Parathyroid adenoma (tissue), 2 donors: ENCODE measurements around the gene PTPRM.

Experiments used
- H2AFZ ChIP-seq: fragments of 300-600 bp; sonication (generic); one replicate; pipeline ENCODE4 v1.7.0; 2017; ENCODE audit warnings: antibody characterized with exemption, mild to moderate bottlenecking
- H3K27ac ChIP-seq: fragments of 300-600 bp; sonication (generic); one replicate; pipeline ENCODE4 v1.7.0; 2017
- H3K27me3 ChIP-seq: fragments of 300-600 bp; sonication (generic); one replicate; pipeline ENCODE4 v1.7.0; 2017; ENCODE audit warnings: low read length; ENCODE audit not compliant: control insufficient read depth, insufficient read depth
- H3K36me3 ChIP-seq: fragments of 300-600 bp; sonication (generic); one replicate; pipeline ENCODE4 v1.7.0; 2017; ENCODE audit warnings: low read length; ENCODE audit not compliant: control insufficient read depth, insufficient read depth
- H3K4me1 ChIP-seq: fragments of 300-600 bp; sonication (generic); one replicate; pipeline ENCODE4 v1.7.0; 2017; ENCODE audit warnings: control low read depth
- H3K4me2 ChIP-seq: fragments of 300-600 bp; sonication (generic); one replicate; pipeline ENCODE4 v1.7.0; 2017; ENCODE audit warnings: low read length
- H3K4me3 ChIP-seq: fragments of 300-600 bp; sonication (generic); one replicate; pipeline ENCODE4 v1.7.0; 2017; ENCODE audit warnings: low read depth, low read length
- H3K79me2 ChIP-seq: fragments of 300-600 bp; sonication (generic); one replicate; pipeline ENCODE4 v1.7.0; 2017; ENCODE audit warnings: control low read depth
- H3K9ac ChIP-seq: fragments of 300-600 bp; sonication (generic); one replicate; pipeline ENCODE4 v1.7.0; 2017; ENCODE audit warnings: mild to moderate bottlenecking
- H3K9me3 ChIP-seq: fragments of 300-600 bp; sonication (generic); one replicate; pipeline ENCODE4 v1.7.0; 2017; ENCODE audit warnings: low read length; ENCODE audit not compliant: control insufficient read depth
- CTCF ChIP-seq: fragments of 300-600 bp; sonication (generic); IDR thresholded peaks from one replicate; pipeline ENCODE4 v1.7.0; 2017; ENCODE audit warnings: antibody characterized with exemption, mild to moderate bottlenecking
- donor health status: primary hyperparathyroidism.

PTPRM gene

GRCh38 chr18:8241731-8242130, 674.6 kb downstream of the PTPRM start:
- Histone ChIP-seq H3K4me3 (no peak overlapping the region), H3K36me3 (no peaks in the 10 kb centered on the region), H3K27me3 (no peaks in the 10 kb centered on the region), H3K79me2 (no peaks in the 10 kb centered on the region), H3K4me1 (no peaks in the 10 kb centered on the region), H3K27ac (no peak overlapping the region), H3K9ac (no peak overlapping the region), H3K4me2 (no peak overlapping the region), H2AFZ (no peak overlapping the region), H3K9me3 (no peaks in the 10 kb centered on the region)
- no peak for TF ChIP-seq CTCF

- no peak overlapping the region for H3K27ac ChIP-seq
- H3K4me3 ChIP-seq, result no peak overlapping the region
- no peaks in the 10 kb centered on the region for H3K4me1 ChIP-seq
- H3K4me2 ChIP-seq, result no peak overlapping the region
- H3K36me3 ChIP-seq, result no peaks in the 10 kb centered on the region
- no peak overlapping the region for H2AFZ ChIP-seq
- H3K27me3 ChIP-seq, result no peaks in the 10 kb centered on the region
- H3K79me2 ChIP-seq, result no peaks in the 10 kb centered on the region
- TF ChIP-seq CTCF, result no peak
- no peaks in the 10 kb centered on the region for H3K9me3 ChIP-seq
- H3K9ac ChIP-seq, result no peak overlapping the region
Measured at GRCh38 chr18:8242151-8242696, 675.1 kb downstream of the PTPRM start.

- Histone ChIP-seq H3K27me3 (no peaks in the 10 kb centered on the region), H3K79me2 (no peaks in the 10 kb centered on the region), H3K36me3 (no peaks in the 10 kb centered on the region), H3K27ac (no peak overlapping the region), H3K4me1 (no peaks in the 10 kb centered on the region), H3K9me3 (no peaks in the 10 kb centered on the region), H3K9ac (no peak overlapping the region), H3K4me2 (no peak overlapping the region), H3K4me3 (no peak overlapping the region), H2AFZ (no peak overlapping the region)
- no peak for TF ChIP-seq CTCF
Measured at GRCh38 chr18:8247700-8248099, 680.6 kb downstream of the PTPRM start.

DNA sequence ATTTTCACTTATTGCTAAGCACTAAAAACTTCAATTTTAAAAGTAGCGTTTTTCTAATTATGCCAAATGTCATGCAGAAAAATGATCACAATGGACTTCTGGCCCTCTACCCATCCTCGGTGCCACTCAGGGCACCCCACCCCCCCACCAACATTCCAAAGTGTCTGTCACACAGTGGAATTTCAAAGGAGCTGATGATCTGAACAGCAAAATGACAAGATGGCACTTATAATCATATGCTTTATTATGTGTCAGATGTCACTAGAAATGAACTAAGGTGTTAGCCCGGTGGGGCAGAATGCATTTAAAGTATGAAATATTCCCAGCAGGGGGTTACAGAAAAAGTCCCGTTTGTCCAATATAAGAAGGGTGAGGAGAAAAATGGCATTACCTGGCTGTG, 681.5 kb downstream of the PTPRM start:
- no peak overlapping the region for H3K4me3 ChIP-seq
- H3K9me3 ChIP-seq, result no peaks in the 10 kb centered on the region
- no peak overlapping the region for H3K27ac ChIP-seq
- H3K9ac ChIP-seq, result no peak overlapping the region
- H3K4me2 ChIP-seq, result no peak overlapping the region
- H3K36me3 ChIP-seq, result no peaks in the 10 kb centered on the region
- H2AFZ ChIP-seq, result no peak overlapping the region
- no peaks in the 10 kb centered on the region for H3K4me1 ChIP-seq
- no peaks in the 10 kb centered on the region for H3K79me2 ChIP-seq
- no peaks in the 10 kb centered on the region for H3K27me3 ChIP-seq
- TF ChIP-seq CTCF, result no peak

- no peak for TF ChIP-seq CTCF
- H3K9me3 ChIP-seq, result no peaks in the 10 kb centered on the region
- no peaks in the 10 kb centered on the region for H3K36me3 ChIP-seq
- no peak overlapping the region for H3K4me3 ChIP-seq
- H3K27me3 ChIP-seq, result no peaks in the 10 kb centered on the region
- no peak overlapping the region for H2AFZ ChIP-seq
- no peak overlapping the region for H3K9ac ChIP-seq
- no peak overlapping the region for H3K27ac ChIP-seq
- H3K4me1 ChIP-seq, result no peaks in the 10 kb centered on the region
- H3K4me2 ChIP-seq, result no peak overlapping the region
- no peaks in the 10 kb centered on the region for H3K79me2 ChIP-seq
Measured at GRCh38 chr18:8249811-8250210, 682.7 kb downstream of the PTPRM start.
